Measurements from ENCODE around the gene DCLK2. TPM values are rescaled to one million over a fixed set of nuclear protein-coding genes. Genes with fewer than 3 reads are reported as not detected.

Gene DCLK2
- polyA plus RNA-seq, 1 of the 3 experiments (the other 2 are of a cell fraction) = 10.1 TPM

- no peak for TF ChIP-seq IRF3 (IDR thresholded peaks at IDR 0.05; ENCODE audit: low read depth, low read length)
Measured at GRCh38 chr4:150283689-150284088, 205.4 kb downstream of the DCLK2 start (continued).

GRCh38 chr4:150286656-150287055 lies 208.4 kb downstream of the DCLK2 start:
- peaks cover 2 to 7% of the 10 kb centered on the region in 2 experiments; a peak in 1 of 4 replicates for H3K4me1 ChIP-seq (ENCODE audit: control insufficient read depth in 1 of 2, insufficient read depth in 2 of 2, low read depth in 1 of 2, low read length in 1 of 2)
- no peaks in the 10 kb centered on the region for H3K79me2 ChIP-seq (ENCODE audit: insufficient read depth)
- H3K27ac ChIP-seq (ENCODE audit: low read depth in 2 of 2, low read length in 1 of 2) = no peak overlapping the region
- H3K4me3 ChIP-seq (ENCODE audit: low read depth in 2 of 2, low read length in 1 of 2) = no peak overlapping the region
- DNase-seq = no peak
- H3K9me2 ChIP-seq = no peaks in the 10 kb centered on the region
- 74% methylated on average over 6 of the region's 6 CpGs for WGBS (ENCODE audit: low lambda C conversion rate)
- H3K27me3 ChIP-seq (ENCODE audit: insufficient read depth) = no peaks in the 10 kb centered on the region
- TF ChIP-seq RCOR1 (IDR thresholded peaks at IDR 0.05; ENCODE audit: low read length) = no peak
- TF ChIP-seq CTCF (IDR thresholded peaks at IDR 0.05) = no peak
- TF ChIP-seq ZBTB33 (IDR thresholded peaks at IDR 0.05; ENCODE audit: borderline replicate concordance, low read depth) = no peak
- no peak for TF ChIP-seq MAX (IDR thresholded peaks at IDR 0.05; ENCODE audit: low read depth)
- TF ChIP-seq YY1 (IDR thresholded peaks at IDR 0.05; ENCODE audit: low read depth) = no peak
- no peak for TF ChIP-seq USF1 (IDR thresholded peaks at IDR 0.05; ENCODE audit: borderline replicate concordance, low read depth)
- no peak for TF ChIP-seq MXI1 (IDR thresholded peaks at IDR 0.05; ENCODE audit: low read depth, low read length)
- no peak for TF ChIP-seq SMC3 (IDR thresholded peaks at IDR 0.05; ENCODE audit: low read depth, low read length)
- TF ChIP-seq GATA2 (CRISPR knock-in tag; IDR thresholded peaks at IDR 0.05) = no peak
- TF ChIP-seq NFIC (IDR thresholded peaks at IDR 0.05; ENCODE audit: borderline replicate concordance) = no peak
- no peak for TF ChIP-seq TAF1 (IDR thresholded peaks at IDR 0.05; ENCODE audit: borderline replicate concordance, low read depth, low read length)
- no peak for TF ChIP-seq REST (IDR thresholded peaks at IDR 0.05; ENCODE audit: low read depth, low read length)
- CTCF ChIA-PET = interaction anchor here (2.1 kb wide), 1 partner anchor 11 kb away, joined by 11 read pairs; no protein-coding TSS in a partner anchor
- H3F3A ChIP-seq (replicated peaks; ENCODE audit: insufficient read depth) = peaks cover 8% of the 10 kb centered on the region
- H3K4me2 ChIP-seq = no peak overlapping the region
- peaks cover 0 to 6% of the 10 kb centered on the region in 2 experiments for H3K36me3 ChIP-seq (replicated peaks in 1 of 2; ENCODE audit: control insufficient read depth in 1 of 2, insufficient read depth in 2 of 2, low read length in 1 of 2)
- POLR2A ChIA-PET = no interaction called here
- H3K9me3 ChIP-seq = no peaks in the 10 kb centered on the region
- no peaks in the 10 kb centered on the region for H4K20me1 ChIP-seq (ENCODE audit: insufficient read depth)
- no peak overlapping the region for H2AFZ ChIP-seq (ENCODE audit: low read depth)
- no peak overlapping the region for H3K9ac ChIP-seq

Data from SK-N-SH (cell line).